Cardiac fibroblast (primary cell): Measurements from ENCODE around the gene ALDH1A3.
A peak's percentile ranks its signal among the peaks of the same experiment; 100 is the strongest.

Experiments used
- DNase-seq, 2 donors: peaks; one replicate each; pipeline versions ENCODE4 v3.0.0 to v3.0.0-alpha.2; 2010; ENCODE audit warnings: low read depth in 2 of 2
- H3K4me3 ChIP-seq, 2 donors: replicated peaks in 1 of 2; 1 replicate in 1 of 2; 2 replicates in 1 of 2; pipeline ENCODE4 v1.5.1; 2011; ENCODE audit warnings: low read depth in 2 of 2, low read length in 2 of 2, mild to moderate bottlenecking in 2 of 2, moderate library complexity in 1 of 2
- CTCF ChIP-seq: IDR thresholded peaks from one replicate; pipeline ENCODE4 v1.5.1; 2011; ENCODE audit warnings: low read depth, mild to moderate bottlenecking, low read length, inconsistent platforms

The ALDH1A3 gene

GRCh38 chr15:100859970-100860828, 19.4 kb upstream of the ALDH1A3 start:
- no peak for TF ChIP-seq CTCF
- peak in 1 of 2 donors; percentile 21 for DNase-seq
- H3K4me3 ChIP-seq: no peak overlapping the region

DNA sequence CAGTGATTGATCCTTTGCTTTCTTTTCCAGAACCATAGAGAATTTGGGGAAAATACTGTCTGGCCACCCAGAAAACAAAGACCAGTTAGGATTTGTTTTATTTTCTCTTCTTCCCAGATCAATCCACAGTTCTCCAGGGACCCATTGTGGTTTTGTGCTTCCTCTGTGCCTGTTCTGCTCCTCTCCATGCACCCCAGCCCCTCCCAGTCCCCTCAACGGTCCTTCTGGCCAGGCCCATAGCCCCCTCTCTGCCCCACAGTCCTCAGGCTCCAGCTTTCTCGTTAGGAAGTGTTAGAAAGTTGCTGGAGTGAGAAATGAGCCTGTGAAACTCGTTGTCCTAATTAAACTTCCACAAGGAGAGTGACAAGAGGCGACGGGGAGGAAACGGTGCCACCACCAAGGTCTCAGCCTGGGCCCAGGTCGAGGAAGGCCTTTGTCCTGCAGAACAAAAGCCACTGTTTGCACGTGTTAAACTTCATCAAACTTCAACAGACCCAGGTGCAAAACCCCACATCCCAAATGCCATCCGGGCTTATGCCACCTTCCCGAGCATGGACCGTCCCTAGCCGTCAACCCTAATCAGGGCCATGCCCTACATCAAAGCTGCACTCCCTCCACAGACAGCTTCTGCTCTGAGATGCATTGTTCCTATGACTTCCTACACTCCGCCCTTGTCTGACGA, 18.7 kb upstream of the ALDH1A3 start:
- no peak for DNase-seq
- no peak overlapping the region for H3K4me3 ChIP-seq
- TF ChIP-seq CTCF: no peak

- peak; percentile 22 to 39 for DNase-seq
- no peak overlapping the region for H3K4me3 ChIP-seq
- no peak for TF ChIP-seq CTCF
Observed at GRCh38 chr15:100861511-100861991, 18.1 kb upstream of the ALDH1A3 start.

GRCh38 chr15:100862162-100862561, 17.5 kb upstream of the ALDH1A3 start:
- DNase-seq: no peak
- no peak for TF ChIP-seq CTCF

GRCh38 chr15:100863075-100863795, 16.4 kb upstream of the ALDH1A3 start:
- DNase-seq: no peak
- TF ChIP-seq CTCF: no peak
- no peak overlapping the region for H3K4me3 ChIP-seq

More at GRCh38 chr15:100862162-100862561, 17.5 kb upstream of the ALDH1A3 start:
- no peak overlapping the region for H3K4me3 ChIP-seq

GRCh38 chr15:100863796-100864267, 15.8 kb upstream of the ALDH1A3 start:
- peak; percentile 72 to 78 for DNase-seq

More at GRCh38 chr15:100863796-100864267, 15.8 kb upstream of the ALDH1A3 start:
- H3K4me3 ChIP-seq: no peak overlapping the region
- no peak for TF ChIP-seq CTCF
